ENCODE data around the gene MYRIP. TPM values are rescaled to one million over a fixed set of nuclear protein-coding genes. Genes with fewer than 3 reads are reported as not detected.

Gene MYRIP
- total RNA-seq, 1 experiment from 2014 or later: 1.6 TPM

- CTCF ChIA-PET: interaction anchor here (0.6 kb wide), 1 partner anchor 61 kb away, joined by 3 read pairs; no protein-coding TSS in a partner anchor
- ATAC-seq (no peak), DNase-seq (ENCODE audit: low spot score) (no peak)
- POLR2A ChIA-PET: no interaction called here
- Mint-ChIP-seq H3K36me3 (no peaks in the 10 kb centered on the region), H3K9me3 (peaks cover 24% of the 10 kb centered on the region), H3K27ac (no peak overlapping the region), H3K4me3 (no peak overlapping the region), H3K4me1 (peaks cover under 1% of the 10 kb centered on the region), H3K27me3 (ENCODE audit: low read depth) (peaks cover 1% of the 10 kb centered on the region; the same call in 1 of the 2 replicates)
- TF ChIP-seq ZNF425 (CRISPR knock-in tag; conservative IDR thresholded peaks at IDR 0.05) (no peak), TEAD4 (CRISPR knock-in tag; IDR thresholded peaks at IDR 0.05) (no peak), CBFB (CRISPR knock-in tag; IDR thresholded peaks at IDR 0.05; ENCODE audit: low read depth) (no peak), ZNF671 (CRISPR knock-in tag; IDR thresholded peaks at IDR 0.05) (no peak), ERG (CRISPR knock-in tag; IDR thresholded peaks at IDR 0.05) (no peak), ZNF121 (CRISPR knock-in tag; IDR thresholded peaks at IDR 0.05) (no peak), PRRX2 (CRISPR knock-in tag; IDR thresholded peaks at IDR 0.05) (no peak), ZMAT4 (CRISPR knock-in tag; IDR thresholded peaks at IDR 0.05) (no peak), KAT7 (CRISPR knock-in tag; IDR thresholded peaks at IDR 0.05; ENCODE audit: borderline replicate concordance) (no peak)
- TF ChIP-seq, protein P1, sequence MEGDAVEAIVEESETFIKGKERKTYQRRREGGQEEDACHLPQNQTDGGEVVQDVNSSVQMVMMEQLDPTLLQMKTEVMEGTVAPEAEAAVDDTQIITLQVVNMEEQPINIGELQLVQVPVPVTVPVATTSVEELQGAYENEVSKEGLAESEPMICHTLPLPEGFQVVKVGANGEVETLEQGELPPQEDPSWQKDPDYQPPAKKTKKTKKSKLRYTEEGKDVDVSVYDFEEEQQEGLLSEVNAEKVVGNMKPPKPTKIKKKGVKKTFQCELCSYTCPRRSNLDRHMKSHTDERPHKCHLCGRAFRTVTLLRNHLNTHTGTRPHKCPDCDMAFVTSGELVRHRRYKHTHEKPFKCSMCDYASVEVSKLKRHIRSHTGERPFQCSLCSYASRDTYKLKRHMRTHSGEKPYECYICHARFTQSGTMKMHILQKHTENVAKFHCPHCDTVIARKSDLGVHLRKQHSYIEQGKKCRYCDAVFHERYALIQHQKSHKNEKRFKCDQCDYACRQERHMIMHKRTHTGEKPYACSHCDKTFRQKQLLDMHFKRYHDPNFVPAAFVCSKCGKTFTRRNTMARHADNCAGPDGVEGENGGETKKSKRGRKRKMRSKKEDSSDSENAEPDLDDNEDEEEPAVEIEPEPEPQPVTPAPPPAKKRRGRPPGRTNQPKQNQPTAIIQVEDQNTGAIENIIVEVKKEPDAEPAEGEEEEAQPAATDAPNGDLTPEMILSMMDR (IDR thresholded peaks at IDR 0.05): no peak
- TF ChIP-seq, protein P2, sequence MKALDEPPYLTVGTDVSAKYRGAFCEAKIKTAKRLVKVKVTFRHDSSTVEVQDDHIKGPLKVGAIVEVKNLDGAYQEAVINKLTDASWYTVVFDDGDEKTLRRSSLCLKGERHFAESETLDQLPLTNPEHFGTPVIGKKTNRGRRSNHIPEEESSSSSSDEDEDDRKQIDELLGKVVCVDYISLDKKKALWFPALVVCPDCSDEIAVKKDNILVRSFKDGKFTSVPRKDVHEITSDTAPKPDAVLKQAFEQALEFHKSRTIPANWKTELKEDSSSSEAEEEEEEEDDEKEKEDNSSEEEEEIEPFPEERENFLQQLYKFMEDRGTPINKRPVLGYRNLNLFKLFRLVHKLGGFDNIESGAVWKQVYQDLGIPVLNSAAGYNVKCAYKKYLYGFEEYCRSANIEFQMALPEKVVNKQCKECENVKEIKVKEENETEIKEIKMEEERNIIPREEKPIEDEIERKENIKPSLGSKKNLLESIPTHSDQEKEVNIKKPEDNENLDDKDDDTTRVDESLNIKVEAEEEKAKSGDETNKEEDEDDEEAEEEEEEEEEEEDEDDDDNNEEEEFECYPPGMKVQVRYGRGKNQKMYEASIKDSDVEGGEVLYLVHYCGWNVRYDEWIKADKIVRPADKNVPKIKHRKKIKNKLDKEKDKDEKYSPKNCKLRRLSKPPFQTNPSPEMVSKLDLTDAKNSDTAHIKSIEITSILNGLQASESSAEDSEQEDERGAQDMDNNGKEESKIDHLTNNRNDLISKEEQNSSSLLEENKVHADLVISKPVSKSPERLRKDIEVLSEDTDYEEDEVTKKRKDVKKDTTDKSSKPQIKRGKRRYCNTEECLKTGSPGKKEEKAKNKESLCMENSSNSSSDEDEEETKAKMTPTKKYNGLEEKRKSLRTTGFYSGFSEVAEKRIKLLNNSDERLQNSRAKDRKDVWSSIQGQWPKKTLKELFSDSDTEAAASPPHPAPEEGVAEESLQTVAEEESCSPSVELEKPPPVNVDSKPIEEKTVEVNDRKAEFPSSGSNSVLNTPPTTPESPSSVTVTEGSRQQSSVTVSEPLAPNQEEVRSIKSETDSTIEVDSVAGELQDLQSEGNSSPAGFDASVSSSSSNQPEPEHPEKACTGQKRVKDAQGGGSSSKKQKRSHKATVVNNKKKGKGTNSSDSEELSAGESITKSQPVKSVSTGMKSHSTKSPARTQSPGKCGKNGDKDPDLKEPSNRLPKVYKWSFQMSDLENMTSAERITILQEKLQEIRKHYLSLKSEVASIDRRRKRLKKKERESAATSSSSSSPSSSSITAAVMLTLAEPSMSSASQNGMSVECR (CRISPR knock-in tag; IDR thresholded peaks at IDR 0.05; ENCODE audit: borderline replicate concordance): no peak
- TF ChIP-seq, protein P3, sequence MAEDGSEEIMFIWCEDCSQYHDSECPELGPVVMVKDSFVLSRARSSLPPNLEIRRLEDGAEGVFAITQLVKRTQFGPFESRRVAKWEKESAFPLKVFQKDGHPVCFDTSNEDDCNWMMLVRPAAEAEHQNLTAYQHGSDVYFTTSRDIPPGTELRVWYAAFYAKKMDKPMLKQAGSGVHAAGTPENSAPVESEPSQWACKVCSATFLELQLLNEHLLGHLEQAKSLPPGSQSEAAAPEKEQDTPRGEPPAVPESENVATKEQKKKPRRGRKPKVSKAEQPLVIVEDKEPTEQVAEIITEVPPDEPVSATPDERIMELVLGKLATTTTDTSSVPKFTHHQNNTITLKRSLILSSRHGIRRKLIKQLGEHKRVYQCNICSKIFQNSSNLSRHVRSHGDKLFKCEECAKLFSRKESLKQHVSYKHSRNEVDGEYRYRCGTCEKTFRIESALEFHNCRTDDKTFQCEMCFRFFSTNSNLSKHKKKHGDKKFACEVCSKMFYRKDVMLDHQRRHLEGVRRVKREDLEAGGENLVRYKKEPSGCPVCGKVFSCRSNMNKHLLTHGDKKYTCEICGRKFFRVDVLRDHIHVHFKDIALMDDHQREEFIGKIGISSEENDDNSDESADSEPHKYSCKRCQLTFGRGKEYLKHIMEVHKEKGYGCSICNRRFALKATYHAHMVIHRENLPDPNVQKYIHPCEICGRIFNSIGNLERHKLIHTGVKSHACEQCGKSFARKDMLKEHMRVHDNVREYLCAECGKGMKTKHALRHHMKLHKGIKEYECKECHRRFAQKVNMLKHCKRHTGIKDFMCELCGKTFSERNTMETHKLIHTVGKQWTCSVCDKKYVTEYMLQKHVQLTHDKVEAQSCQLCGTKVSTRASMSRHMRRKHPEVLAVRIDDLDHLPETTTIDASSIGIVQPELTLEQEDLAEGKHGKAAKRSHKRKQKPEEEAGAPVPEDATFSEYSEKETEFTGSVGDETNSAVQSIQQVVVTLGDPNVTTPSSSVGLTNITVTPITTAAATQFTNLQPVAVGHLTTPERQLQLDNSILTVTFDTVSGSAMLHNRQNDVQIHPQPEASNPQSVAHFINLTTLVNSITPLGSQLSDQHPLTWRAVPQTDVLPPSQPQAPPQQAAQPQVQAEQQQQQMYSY (CRISPR knock-in tag; IDR thresholded peaks at IDR 0.05): no peak
- TF ChIP-seq, protein P4, sequence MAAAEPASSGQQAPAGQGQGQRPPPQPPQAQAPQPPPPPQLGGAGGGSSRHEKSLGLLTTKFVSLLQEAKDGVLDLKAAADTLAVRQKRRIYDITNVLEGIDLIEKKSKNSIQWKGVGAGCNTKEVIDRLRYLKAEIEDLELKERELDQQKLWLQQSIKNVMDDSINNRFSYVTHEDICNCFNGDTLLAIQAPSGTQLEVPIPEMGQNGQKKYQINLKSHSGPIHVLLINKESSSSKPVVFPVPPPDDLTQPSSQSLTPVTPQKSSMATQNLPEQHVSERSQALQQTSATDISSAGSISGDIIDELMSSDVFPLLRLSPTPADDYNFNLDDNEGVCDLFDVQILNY (CRISPR knock-in tag; IDR thresholded peaks at IDR 0.05): no peak
- TF ChIP-seq, protein P5, sequence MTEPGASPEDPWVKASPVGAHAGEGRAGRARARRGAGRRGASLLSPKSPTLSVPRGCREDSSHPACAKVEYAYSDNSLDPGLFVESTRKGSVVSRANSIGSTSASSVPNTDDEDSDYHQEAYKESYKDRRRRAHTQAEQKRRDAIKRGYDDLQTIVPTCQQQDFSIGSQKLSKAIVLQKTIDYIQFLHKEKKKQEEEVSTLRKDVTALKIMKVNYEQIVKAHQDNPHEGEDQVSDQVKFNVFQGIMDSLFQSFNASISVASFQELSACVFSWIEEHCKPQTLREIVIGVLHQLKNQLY (CRISPR knock-in tag; IDR thresholded peaks at IDR 0.05): no peak
Observed at GRCh38 chr3:40078590-40078989, 269.2 kb downstream of the MYRIP start.
